Measurements from ENCODE around the gene CLEC3B. TPM values are rescaled to one million over a fixed set of nuclear protein-coding genes. Genes with fewer than 3 reads are reported as not detected.

The CLEC3B gene
- total and polyA plus RNA-seq, 2 donors (not counting 3 experiments of a cell fraction or from before 2014, with no cell fraction given): 1.8 TPM; not detected in 1

DNA sequence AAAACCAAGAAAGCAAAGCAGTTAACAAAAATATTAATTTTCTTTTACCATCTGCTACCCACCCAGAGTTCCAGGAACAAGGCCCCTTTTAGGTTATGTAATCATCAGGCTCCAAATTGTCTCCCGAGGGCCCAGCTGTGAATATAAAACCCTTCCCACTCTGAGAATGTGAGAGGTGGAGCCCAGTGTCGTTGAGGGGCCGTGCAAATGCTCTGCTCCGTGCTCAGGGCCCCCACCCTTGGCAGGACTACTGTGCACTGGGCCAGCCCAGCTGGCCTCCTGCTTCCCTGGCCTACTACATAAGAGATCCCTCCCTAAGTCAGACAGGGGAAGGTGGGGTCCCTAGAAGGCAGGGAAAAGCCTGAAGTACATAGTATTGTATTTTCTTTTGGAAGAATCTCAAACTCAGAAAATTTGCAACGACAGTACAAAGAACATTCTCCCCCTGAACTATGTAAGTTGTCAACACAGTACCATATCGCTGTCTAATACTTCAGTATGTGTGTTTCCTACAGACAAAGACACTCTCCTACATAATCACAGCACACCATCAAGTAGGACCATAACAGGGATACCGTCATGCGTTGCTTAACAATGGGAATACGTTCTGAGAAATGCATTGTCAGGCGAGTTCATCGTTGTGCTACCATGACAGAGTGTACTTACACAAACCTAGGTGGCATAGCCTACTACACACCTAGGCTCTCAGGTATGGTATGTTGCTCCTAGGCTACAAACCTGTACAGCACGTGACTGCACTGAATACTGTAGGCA lies 4.4 kb upstream of the CLEC3B start:
- H3K27ac ChIP-seq (ENCODE audit: insufficient read depth, low read depth, low read length): no peak overlapping the region
- H3K9ac ChIP-seq (replicated peaks; ENCODE audit: extremely low read depth, insufficient read depth, low read length): no peak overlapping the region
- no peak overlapping the region for H3K4me3 ChIP-seq (replicated peaks in 1 of 3; ENCODE audit: insufficient read depth in 1 of 3, low read depth in 1 of 3, low read length in 3 of 3)
- CTCF ChIA-PET: no interaction called here
- no TSS peak for BruUV-seq (replicated peaks)
- POLR2A ChIA-PET: no interaction called here
- no peak for DNase-seq (ENCODE audit: low read depth, low spot score)
- no peaks in the 10 kb centered on the region for H3K79me2 ChIP-seq (ENCODE audit: control insufficient read depth, insufficient read depth, low read length)
- H3K4me1 ChIP-seq (ENCODE audit: control insufficient read depth, extremely low read depth, insufficient read depth, low read length): peaks cover 22% of the 10 kb centered on the region
- H3K36me3 ChIP-seq (ENCODE audit: control insufficient read depth in 2 of 2, extremely low read depth in 1 of 2, insufficient read depth in 2 of 2, low read length in 2 of 2): no peaks in the 10 kb centered on the region
- no peaks in the 10 kb centered on the region for H3K27me3 ChIP-seq (ENCODE audit: control insufficient read depth in 2 of 2, insufficient read depth in 2 of 2, low read length in 2 of 2)
- no peaks in the 10 kb centered on the region for H3K9me1 ChIP-seq (replicated peaks; ENCODE audit: control insufficient read depth, extremely low read depth, insufficient read depth, low read length)
- H4K20me1 ChIP-seq (replicated peaks; ENCODE audit: control insufficient read depth, extremely low read depth, insufficient read depth, low read length): no peaks in the 10 kb centered on the region
- intact Hi-C loops (cut with micrococcal nuclease) (loop anchor here (10.0 kb wide), 1 partner anchor 467 kb away; the partner anchor contains the start of gene ZKSCAN7), dilution Hi-C loops (cut with MboI; ENCODE audit: extremely low pct_ligation_motif_present, low sequenced_read_pairs) (no loop called here)
- H3K4me2 ChIP-seq (ENCODE audit: insufficient read depth, low read length): no peak overlapping the region
- TF ChIP-seq POLR2AphosphoS5 (IDR thresholded peaks at IDR 0.05; ENCODE audit: insufficient read depth, low read depth, low read length) (no peak), JUN (IDR thresholded peaks at IDR 0.05; ENCODE audit: borderline replicate concordance, insufficient read depth, insufficient read length, low read depth) (no peak), MYC (IDR thresholded peaks at IDR 0.05; ENCODE audit: low read depth, low read length) (no peak), POLR2A (IDR thresholded peaks at IDR 0.05; ENCODE audit: low read depth, low read length) (no peak), EZH2 (IDR thresholded peaks at IDR 0.05; ENCODE audit: borderline replicate concordance, low read depth, low read length, severe bottlenecking) (no peak), FOS (IDR thresholded peaks at IDR 0.05; ENCODE audit: borderline replicate concordance, insufficient read depth, low read length) (no peak), GATA2 (IDR thresholded peaks at IDR 0.05; ENCODE audit: insufficient read depth, insufficient read length, low read depth, low read length) (no peak)
- TF ChIP-seq, protein P1, sequence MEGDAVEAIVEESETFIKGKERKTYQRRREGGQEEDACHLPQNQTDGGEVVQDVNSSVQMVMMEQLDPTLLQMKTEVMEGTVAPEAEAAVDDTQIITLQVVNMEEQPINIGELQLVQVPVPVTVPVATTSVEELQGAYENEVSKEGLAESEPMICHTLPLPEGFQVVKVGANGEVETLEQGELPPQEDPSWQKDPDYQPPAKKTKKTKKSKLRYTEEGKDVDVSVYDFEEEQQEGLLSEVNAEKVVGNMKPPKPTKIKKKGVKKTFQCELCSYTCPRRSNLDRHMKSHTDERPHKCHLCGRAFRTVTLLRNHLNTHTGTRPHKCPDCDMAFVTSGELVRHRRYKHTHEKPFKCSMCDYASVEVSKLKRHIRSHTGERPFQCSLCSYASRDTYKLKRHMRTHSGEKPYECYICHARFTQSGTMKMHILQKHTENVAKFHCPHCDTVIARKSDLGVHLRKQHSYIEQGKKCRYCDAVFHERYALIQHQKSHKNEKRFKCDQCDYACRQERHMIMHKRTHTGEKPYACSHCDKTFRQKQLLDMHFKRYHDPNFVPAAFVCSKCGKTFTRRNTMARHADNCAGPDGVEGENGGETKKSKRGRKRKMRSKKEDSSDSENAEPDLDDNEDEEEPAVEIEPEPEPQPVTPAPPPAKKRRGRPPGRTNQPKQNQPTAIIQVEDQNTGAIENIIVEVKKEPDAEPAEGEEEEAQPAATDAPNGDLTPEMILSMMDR (IDR thresholded peaks at IDR 0.05; ENCODE audit: extremely low read depth in 1 of 2, insufficient read depth in 1 of 2, low read depth in 1 of 2, low read length in 2 of 2): no peak
- TF ChIP-seq, protein P2, sequence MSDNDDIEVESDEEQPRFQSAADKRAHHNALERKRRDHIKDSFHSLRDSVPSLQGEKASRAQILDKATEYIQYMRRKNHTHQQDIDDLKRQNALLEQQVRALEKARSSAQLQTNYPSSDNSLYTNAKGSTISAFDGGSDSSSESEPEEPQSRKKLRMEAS (IDR thresholded peaks at IDR 0.05; ENCODE audit: insufficient read depth, insufficient read length): no peak
- H2AFZ ChIP-seq (ENCODE audit: low read depth, low read length): no peak overlapping the region
- H3K9me3 ChIP-seq (replicated peaks; ENCODE audit: control insufficient read depth, insufficient read depth, low read length): no peaks in the 10 kb centered on the region
- FAIRE-seq: no peak
